ENCODE data around the gene GCSH.

Gene GCSH

DNA sequence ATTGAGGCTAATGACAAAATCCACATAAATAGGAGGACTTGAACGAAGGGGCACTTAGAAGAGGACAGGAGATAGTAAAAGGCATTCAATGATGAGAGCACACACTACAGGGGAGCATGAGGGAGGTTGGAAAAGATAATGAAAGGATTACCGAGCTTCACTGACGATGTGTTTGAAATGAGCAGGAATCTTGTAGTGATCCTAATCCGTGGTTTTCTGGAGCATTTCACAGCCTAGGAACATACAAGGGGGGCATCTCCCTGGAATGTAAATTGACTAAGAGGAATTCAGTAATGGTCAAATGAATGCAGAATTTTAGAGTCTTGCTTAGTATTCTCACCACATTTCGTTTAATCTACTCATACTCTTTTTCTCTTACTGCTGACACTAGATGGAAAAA is 55.4 kb downstream of the GCSH start:
- no peak for DNase-seq

DNA sequence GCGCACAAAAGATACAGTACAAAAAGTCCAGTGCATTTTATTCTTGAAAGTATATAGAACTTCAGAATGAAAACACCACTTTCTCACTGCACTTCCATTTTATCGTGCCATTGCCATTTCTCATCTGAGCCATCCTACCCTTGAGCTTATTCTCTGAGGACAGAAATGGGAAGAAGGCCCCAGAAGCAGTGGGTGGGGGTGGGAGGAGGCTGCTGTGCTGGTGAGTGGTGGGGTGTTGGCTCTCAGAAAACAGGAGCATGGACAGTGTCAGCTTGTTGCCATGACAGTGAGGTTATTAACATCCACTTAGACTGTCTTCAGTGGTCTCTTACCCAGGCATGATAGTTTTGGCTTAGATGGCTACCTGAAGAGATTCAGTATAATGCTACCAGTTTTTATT is 56.1 kb downstream of the GCSH start:
- no peak for DNase-seq

GRCh38 chr16:81036751-81037350 is 59.3 kb downstream of the GCSH start:
- no peak for DNase-seq

GRCh38 chr16:81035975-81036750 is 60.0 kb downstream of the GCSH start:
- DNase-seq = peak; percentile 32

GRCh38 chr16:81035398-81035974 is 60.7 kb downstream of the GCSH start, which contains the start of gene ATMIN:
ATMIN (plus strand) TSS chr16:81035842; CDS start chr16:81035871, 29 bp downstream.
- peak; percentile 90 for DNase-seq
